ENCODE data around the gene ERBB2. TPM values are rescaled to one million over a fixed set of nuclear protein-coding genes. Genes with fewer than 3 reads are reported as not detected.

ERBB2 gene
- total RNA-seq, 1 experiment from 2014 or later, result 216 TPM

DNA sequence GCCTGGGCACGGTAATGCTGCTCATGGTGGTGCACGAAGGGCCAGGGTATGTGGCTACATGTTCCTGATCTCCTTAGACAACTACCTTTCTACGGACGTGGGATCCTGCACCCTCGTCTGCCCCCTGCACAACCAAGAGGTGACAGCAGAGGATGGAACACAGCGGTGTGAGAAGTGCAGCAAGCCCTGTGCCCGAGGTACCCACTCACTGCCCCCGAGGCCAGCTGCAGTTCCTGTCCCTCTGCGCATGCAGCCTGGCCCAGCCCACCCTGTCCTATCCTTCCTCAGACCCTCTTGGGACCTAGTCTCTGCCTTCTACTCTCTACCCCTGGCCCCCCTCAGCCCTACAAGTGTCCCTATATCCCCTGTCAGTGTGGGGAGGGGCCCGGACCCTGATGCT is 12.0 kb downstream of the ERBB2 start:
- Histone ChIP-seq H3K23ac (ENCODE audit: insufficient read length, low read depth, low read length) (no peak overlapping the region), H3K79me2 (ENCODE audit: insufficient read depth, low read length) (peaks cover 4% of the 10 kb centered on the region; the same call in 1 of the 2 replicates), H3K18ac (ENCODE audit: insufficient read length, low read depth, low read length) (no peak overlapping the region), H3K23me2 (ENCODE audit: insufficient read length, low read depth, low read length, poor library complexity, severe bottlenecking) (no peaks in the 10 kb centered on the region), H3K4ac (ENCODE audit: low read depth, low read length) (no peak overlapping the region), H4K91ac (ENCODE audit: insufficient read length, low read depth, low read length) (no peak overlapping the region), H3K27ac (ENCODE audit: insufficient read length, low read depth, low read length) (no peak overlapping the region), H3K14ac (ENCODE audit: insufficient read depth, low read length) (no peak overlapping the region), H3K56ac (ENCODE audit: insufficient read length, low read depth, low read length) (no peak overlapping the region), H2AK5ac (ENCODE audit: insufficient read length, low read length) (no peak overlapping the region), H2BK15ac (ENCODE audit: low read depth, low read length) (no peak overlapping the region), H4K20me1 (ENCODE audit: control insufficient read depth, insufficient read depth, insufficient read length) (no peaks in the 10 kb centered on the region), H3K27me3 (ENCODE audit: insufficient read depth, low read length) (no peaks in the 10 kb centered on the region), H3T11ph (ENCODE audit: low read length) (no peak overlapping the region), H2AFZ (ENCODE audit: low read length) (no peak overlapping the region), H3K79me1 (ENCODE audit: insufficient read depth, low read depth, low read length, poor library complexity, severe bottlenecking) (no peaks in the 10 kb centered on the region), H2BK20ac (ENCODE audit: low read depth, low read length, poor library complexity, severe bottlenecking) (no peak overlapping the region), H4K8ac (replicated peaks; ENCODE audit: insufficient read length, low read depth, low read length) (no peak overlapping the region), H3K4me2 (ENCODE audit: insufficient read depth, insufficient read length, low read length) (no peak overlapping the region), H3K9ac (ENCODE audit: extremely low read depth, insufficient read length, low read length) (no peak overlapping the region), H3K4me1 (ENCODE audit: insufficient read depth, low read length) (no peaks in the 10 kb centered on the region), H4K5ac (ENCODE audit: insufficient read length, low read depth, low read length) (no peak overlapping the region), H2BK12ac (ENCODE audit: insufficient read length, low read depth, low read length) (no peak overlapping the region), H2BK5ac (ENCODE audit: insufficient read length, low read length) (no peak overlapping the region), H3K9me3 (ENCODE audit: control insufficient read depth, low read depth, low read length) (no peaks in the 10 kb centered on the region), H2BK120ac (ENCODE audit: low read depth, low read length, poor library complexity, severe bottlenecking) (no peak overlapping the region)
- Mint-ChIP-seq H3K4me3 (no peak overlapping the region), H3K36me3 (ENCODE audit: insufficient read depth in 1 of 3, low read depth in 3 of 3) (peaks cover 73 to 95% (median 87%) of the 10 kb centered on the region in 3 experiments; a peak in 6 of 7 replicates), H3K27me3 (ENCODE audit: low read depth) (no peaks in the 10 kb centered on the region; the same call in 1 of the 2 replicates), H3K4me1 (no peaks in the 10 kb centered on the region), H3K27ac (no peak overlapping the region; a peak in 1 of 7 replicates), H3K9me3 (no peaks in the 10 kb centered on the region)
- TF ChIP-seq, protein P1, sequence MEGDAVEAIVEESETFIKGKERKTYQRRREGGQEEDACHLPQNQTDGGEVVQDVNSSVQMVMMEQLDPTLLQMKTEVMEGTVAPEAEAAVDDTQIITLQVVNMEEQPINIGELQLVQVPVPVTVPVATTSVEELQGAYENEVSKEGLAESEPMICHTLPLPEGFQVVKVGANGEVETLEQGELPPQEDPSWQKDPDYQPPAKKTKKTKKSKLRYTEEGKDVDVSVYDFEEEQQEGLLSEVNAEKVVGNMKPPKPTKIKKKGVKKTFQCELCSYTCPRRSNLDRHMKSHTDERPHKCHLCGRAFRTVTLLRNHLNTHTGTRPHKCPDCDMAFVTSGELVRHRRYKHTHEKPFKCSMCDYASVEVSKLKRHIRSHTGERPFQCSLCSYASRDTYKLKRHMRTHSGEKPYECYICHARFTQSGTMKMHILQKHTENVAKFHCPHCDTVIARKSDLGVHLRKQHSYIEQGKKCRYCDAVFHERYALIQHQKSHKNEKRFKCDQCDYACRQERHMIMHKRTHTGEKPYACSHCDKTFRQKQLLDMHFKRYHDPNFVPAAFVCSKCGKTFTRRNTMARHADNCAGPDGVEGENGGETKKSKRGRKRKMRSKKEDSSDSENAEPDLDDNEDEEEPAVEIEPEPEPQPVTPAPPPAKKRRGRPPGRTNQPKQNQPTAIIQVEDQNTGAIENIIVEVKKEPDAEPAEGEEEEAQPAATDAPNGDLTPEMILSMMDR (conservative IDR thresholded peaks at IDR 0.05), result no peak
- DNase-seq, result no peak
- WGBS (ENCODE audit: extremely low coverage, insufficient read length, low lambda C conversion rate), result no CpG with 5 or more reads among the region's 10 CpGs
